ENCODE data around the gene PDXDC1.

GRCh38 chr16:15044286-15044685 is 69.5 kb downstream of the PDXDC1 start:
- TF ChIP-seq EP300 (IDR thresholded peaks at IDR 0.05; ENCODE audit: low read length) (no peak), NFRKB (IDR thresholded peaks at IDR 0.05; ENCODE audit: low read depth) (no peak), CAMTA2 (CRISPR knock-in tag; conservative IDR thresholded peaks at IDR 0.05) (no peak), XRCC4 (IDR thresholded peaks at IDR 0.05; ENCODE audit: extremely low read depth, insufficient read depth, insufficient read length) (no peak), MTA1 (IDR thresholded peaks at IDR 0.05; ENCODE audit: borderline replicate concordance) (no peak), POLR2A (conservative IDR thresholded peaks at IDR 0.05) (no peak), CTBP1 (IDR thresholded peaks at IDR 0.05; ENCODE audit: borderline replicate concordance) (no peak)

All from K562 (cell line).